GM23338 (cell line): ENCODE results near the gene FAM114A2. TPM values are rescaled to one million over a fixed set of nuclear protein-coding genes. Genes with fewer than 3 reads are reported as not detected.

ENCODE experiments used
- CTCF ChIP-seq, 2 experiments: fragments of 200-600 bp in 1 of 2; sonication (generic) in 1 of 2; conservative IDR thresholded peaks; 2 replicates each; pipeline versions ENCODE4 v1.5.1 to v1.6.1; 2016 to 2017; ENCODE audit warnings: antibody characterized with exemption in 2 of 2, low read depth in 2 of 2, mild to moderate bottlenecking in 2 of 2, moderate library complexity in 1 of 2
- POLR2AphosphoS5 ChIP-seq: IDR thresholded peaks from 2 replicates; pipeline ENCODE4 v1.6.1; 2016; ENCODE audit warnings: antibody characterized with exemption, low read depth
- REST ChIP-seq: IDR thresholded peaks from one replicate; pipeline ENCODE4 v1.6.1; 2018; ENCODE audit warnings: antibody characterized with exemption; ENCODE audit not compliant: unreplicated experiment
- polyA plus RNA-seq: library from polyadenylated mRNA; unstranded; fragments of >200 nt; fragmentation: Nextera tagmentation; extraction: Ambion mirVana; gene quantifications from 2 replicates; pipeline ENCODE4 v1.2.1, GENCODE V29; 2016
- total RNA-seq: library from RNA; depleted of rRNA; stranded (reverse); fragments of >200 nt; shearing (Covaris generic); gene quantifications from 2 replicates; pipeline ENCODE4 v1.2.3, GENCODE V29; 2014
- TF ChIP-seq, protein P1 (sequence below): fragments of 250-450 bp; sonication (Bioruptor Pico); IDR thresholded peaks from 2 replicates; pipeline ENCODE4 v1.5.0; 2020; ENCODE audit warnings: mild to moderate bottlenecking, moderate library complexity

The FAM114A2 gene
- total and polyA plus RNA-seq, 2 experiments from 2014 or later, result 4.9 to 5.8 TPM

- TF ChIP-seq, protein P1, sequence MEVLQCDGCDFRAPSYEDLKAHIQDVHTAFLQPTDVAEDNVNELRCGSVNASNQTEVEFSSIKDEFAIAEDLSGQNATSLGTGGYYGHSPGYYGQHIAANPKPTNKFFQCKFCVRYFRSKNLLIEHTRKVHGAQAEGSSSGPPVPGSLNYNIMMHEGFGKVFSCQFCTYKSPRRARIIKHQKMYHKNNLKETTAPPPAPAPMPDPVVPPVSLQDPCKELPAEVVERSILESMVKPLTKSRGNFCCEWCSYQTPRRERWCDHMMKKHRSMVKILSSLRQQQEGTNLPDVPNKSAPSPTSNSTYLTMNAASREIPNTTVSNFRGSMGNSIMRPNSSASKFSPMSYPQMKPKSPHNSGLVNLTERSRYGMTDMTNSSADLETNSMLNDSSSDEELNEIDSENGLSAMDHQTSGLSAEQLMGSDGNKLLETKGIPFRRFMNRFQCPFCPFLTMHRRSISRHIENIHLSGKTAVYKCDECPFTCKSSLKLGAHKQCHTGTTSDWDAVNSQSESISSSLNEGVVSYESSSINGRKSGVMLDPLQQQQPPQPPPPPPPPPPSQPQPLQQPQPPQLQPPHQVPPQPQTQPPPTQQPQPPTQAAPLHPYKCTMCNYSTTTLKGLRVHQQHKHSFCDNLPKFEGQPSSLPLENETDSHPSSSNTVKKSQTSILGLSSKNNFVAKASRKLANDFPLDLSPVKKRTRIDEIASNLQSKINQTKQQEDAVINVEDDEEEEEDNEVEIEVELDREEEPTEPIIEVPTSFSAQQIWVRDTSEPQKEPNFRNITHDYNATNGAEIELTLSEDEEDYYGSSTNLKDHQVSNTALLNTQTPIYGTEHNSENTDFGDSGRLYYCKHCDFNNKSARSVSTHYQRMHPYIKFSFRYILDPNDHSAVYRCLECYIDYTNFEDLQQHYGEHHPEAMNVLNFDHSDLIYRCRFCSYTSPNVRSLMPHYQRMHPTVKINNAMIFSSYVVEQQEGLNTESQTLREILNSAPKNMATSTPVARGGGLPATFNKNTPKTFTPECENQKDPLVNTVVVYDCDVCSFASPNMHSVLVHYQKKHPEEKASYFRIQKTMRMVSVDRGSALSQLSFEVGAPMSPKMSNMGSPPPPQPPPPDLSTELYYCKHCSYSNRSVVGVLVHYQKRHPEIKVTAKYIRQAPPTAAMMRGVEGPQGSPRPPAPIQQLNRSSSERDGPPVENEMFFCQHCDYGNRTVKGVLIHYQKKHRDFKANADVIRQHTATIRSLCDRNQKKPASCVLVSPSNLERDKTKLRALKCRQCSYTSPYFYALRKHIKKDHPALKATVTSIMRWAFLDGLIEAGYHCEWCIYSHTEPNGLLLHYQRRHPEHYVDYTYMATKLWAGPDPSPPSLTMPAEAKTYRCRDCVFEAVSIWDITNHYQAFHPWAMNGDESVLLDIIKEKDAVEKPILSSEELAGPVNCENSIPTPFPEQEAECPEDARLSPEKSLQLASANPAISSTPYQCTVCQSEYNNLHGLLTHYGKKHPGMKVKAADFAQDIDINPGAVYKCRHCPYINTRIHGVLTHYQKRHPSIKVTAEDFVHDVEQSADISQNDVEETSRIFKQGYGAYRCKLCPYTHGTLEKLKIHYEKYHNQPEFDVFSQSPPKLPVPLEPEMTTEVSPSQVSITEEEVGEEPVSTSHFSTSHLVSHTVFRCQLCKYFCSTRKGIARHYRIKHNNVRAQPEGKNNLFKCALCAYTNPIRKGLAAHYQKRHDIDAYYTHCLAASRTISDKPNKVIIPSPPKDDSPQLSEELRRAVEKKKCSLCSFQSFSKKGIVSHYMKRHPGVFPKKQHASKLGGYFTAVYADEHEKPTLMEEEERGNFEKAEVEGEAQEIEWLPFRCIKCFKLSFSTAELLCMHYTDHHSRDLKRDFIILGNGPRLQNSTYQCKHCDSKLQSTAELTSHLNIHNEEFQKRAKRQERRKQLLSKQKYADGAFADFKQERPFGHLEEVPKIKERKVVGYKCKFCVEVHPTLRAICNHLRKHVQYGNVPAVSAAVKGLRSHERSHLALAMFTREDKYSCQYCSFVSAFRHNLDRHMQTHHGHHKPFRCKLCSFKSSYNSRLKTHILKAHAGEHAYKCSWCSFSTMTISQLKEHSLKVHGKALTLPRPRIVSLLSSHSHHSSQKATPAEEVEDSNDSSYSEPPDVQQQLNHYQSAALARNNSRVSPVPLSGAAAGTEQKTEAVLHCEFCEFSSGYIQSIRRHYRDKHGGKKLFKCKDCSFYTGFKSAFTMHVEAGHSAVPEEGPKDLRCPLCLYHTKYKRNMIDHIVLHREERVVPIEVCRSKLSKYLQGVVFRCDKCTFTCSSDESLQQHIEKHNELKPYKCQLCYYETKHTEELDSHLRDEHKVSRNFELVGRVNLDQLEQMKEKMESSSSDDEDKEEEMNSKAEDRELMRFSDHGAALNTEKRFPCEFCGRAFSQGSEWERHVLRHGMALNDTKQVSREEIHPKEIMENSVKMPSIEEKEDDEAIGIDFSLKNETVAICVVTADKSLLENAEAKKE, result no peak
- TF ChIP-seq REST (no peak), CTCF (conservative IDR thresholded peaks at IDR 0.05; ENCODE audit: low read depth in 2 of 2) (no peak), POLR2AphosphoS5 (no peak)
Measured at GRCh38 chr5:153983885-153984284, 54.8 kb downstream of the FAM114A2 start (continued).
